ENCODE data around the gene YJU2. TPM values are rescaled to one million over a fixed set of nuclear protein-coding genes. Genes with fewer than 3 reads are reported as not detected.

Gene YJU2
- total RNA-seq, 1 experiment from 2014 or later = 26.5 TPM

GRCh38 chr19:4256563-4256962 lies 9.7 kb downstream of the YJU2 start (continued):
- no peak for TF ChIP-seq USF2 (CRISPR knock-in tag; IDR thresholded peaks at IDR 0.05)
- no peak for TF ChIP-seq FOXK1 (CRISPR knock-in tag; IDR thresholded peaks at IDR 0.05)
- TF ChIP-seq AFF4 (CRISPR knock-in tag; IDR thresholded peaks at IDR 0.05; ENCODE audit: borderline replicate concordance) = no peak
- no peak for TF ChIP-seq AR (CRISPR knock-in tag; IDR thresholded peaks at IDR 0.05)
- TF ChIP-seq E2F5 (CRISPR knock-in tag; IDR thresholded peaks at IDR 0.05) = no peak
- TF ChIP-seq NR3C1 (CRISPR knock-in tag; conservative IDR thresholded peaks at IDR 0.05; ENCODE audit: low read depth) = no peak
- no peak for TF ChIP-seq NFATC4 (CRISPR knock-in tag; IDR thresholded peaks at IDR 0.05)
- no peak for TF ChIP-seq FOXP1 (CRISPR knock-in tag; IDR thresholded peaks at IDR 0.05; ENCODE audit: borderline replicate concordance)

GRCh38 chr19:4257025-4257424 lies 10.1 kb downstream of the YJU2 start:
- no peak overlapping the region for H3K27ac Mint-ChIP-seq
- no peak overlapping the region for H3K4me3 Mint-ChIP-seq
- no peak for TF ChIP-seq RELA (CRISPR knock-in tag; IDR thresholded peaks at IDR 0.05; ENCODE audit: borderline replicate concordance)
- no peak for TF ChIP-seq NR3C1 (CRISPR knock-in tag; conservative IDR thresholded peaks at IDR 0.05; ENCODE audit: low read depth)
- TF ChIP-seq TCF7 (CRISPR knock-in tag; IDR thresholded peaks at IDR 0.05; ENCODE audit: low read depth) = no peak
- TF ChIP-seq ESRRA (CRISPR knock-in tag; IDR thresholded peaks at IDR 0.05; ENCODE audit: borderline replicate concordance) = no peak
- TF ChIP-seq ZNF121 (CRISPR knock-in tag; IDR thresholded peaks at IDR 0.05) = no peak
- TF ChIP-seq JAZF1 (CRISPR knock-in tag; IDR thresholded peaks at IDR 0.05) = no peak
- TF ChIP-seq MAX (CRISPR knock-in tag; IDR thresholded peaks at IDR 0.05) = no peak
- TF ChIP-seq PREB (CRISPR knock-in tag; IDR thresholded peaks at IDR 0.05; ENCODE audit: borderline replicate concordance) = no peak
- TF ChIP-seq USF2 (CRISPR knock-in tag; IDR thresholded peaks at IDR 0.05) = no peak

More at GRCh38 chr19:4257025-4257424, 10.1 kb downstream of the YJU2 start:
- Mint-ChIP-seq H3K4me1 (no peaks in the 10 kb centered on the region), H3K36me3 (peaks cover 57% of the 10 kb centered on the region), H3K9me3 (peaks cover 13% of the 10 kb centered on the region), H3K27me3 (ENCODE audit: low read depth) (no peaks in the 10 kb centered on the region)
- ChIA-PET POLR2A (no interaction called here), CTCF (interaction anchor here (0.6 to 5.9 kb wide), 5 partner anchors 10 to 95 kb away, joined by 3 to 46 read pairs (median 4); partner anchors contain the start of genes STAP2 and YJU2)
- DNase-seq (ENCODE audit: low spot score) (no peak), ATAC-seq (no peak)

All from WTC11 (cell line).